Measurements from ENCODE around the gene RASSF9. TPM values are rescaled to one million over a fixed set of nuclear protein-coding genes. Genes with fewer than 3 reads are reported as not detected.

RASSF9 gene
- total RNA-seq, 1 experiment from 2014 or later = 0.05 TPM

DNA sequence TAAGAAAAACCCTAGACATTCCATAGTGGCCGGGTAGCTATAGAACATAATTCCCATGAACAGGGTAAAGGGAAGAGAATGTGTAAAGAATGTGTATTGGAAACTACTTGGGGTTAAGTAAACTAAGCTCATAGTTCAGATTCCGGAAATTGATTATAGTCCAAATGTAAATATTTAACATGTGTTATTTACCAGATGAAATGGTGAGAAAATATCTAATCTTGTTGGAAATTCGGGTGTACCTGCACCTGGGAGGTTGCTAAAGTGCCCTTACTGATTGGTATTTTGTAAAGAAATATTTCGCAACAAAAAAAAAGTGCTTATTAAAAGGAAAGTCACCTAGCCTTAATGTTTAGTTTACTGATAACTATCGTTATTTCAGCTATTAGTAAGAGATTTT lies 14.4 kb downstream of the RASSF9 start:
- DNase-seq (ENCODE audit: low read depth) = no peak

DNA sequence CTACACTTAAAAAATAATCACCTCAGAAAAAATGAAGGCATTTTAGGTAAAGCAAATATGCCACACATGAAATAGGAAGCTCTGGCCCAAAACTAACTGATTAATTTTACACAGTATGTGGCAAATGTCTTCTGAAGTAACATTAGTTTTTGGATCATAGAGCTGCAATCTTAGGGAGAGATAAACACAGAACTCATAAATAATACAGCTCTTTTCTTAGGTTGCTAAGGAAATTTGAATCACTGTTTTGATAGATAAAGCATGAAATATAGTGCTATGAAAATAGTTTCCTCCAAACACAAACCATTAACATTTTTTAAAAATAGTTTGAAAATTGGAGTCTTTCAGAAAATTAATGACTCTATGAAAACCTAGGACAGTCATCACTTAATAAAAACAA lies 15.0 kb downstream of the RASSF9 start:
- DNase-seq (ENCODE audit: low read depth) = no peak

DNA sequence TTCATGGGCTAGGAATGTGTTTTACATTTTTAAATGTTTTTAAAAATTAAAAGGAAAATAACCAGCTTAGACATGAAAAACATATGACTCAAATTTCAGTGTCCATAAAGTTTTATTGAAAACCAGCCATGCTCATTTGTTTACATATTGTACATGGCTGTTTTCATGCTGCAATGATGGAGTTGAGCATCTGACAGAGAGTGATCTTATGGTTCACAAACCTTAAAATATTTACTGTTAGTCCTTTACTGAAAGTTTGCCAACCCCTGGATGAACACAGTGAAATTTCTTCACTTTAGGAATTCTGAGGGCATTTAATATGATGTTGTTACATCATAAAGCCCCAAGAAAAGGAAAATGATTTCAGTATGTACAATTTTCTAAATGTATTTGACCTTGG lies 16.1 kb downstream of the RASSF9 start:
- no peak for DNase-seq (ENCODE audit: low read depth)

DNA sequence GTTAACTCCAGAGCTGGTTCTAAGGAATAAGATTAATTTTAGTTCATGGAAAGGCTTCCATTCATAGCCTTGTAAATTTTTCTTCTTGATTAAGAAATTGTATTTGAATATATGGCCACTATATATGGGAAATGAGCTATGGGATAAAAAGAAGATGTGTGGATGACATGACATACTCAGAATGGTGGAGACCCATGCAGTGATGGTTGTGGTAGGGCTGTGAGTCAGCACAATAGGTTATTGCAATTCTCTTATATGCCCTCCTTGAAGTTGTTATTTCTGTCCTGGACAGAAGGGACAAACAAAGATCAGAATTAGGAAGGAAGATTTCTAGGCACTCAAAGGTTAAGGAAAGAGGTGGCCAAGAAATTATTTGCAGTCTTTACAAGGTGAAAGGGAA lies 21.5 kb downstream of the RASSF9 start:
- DNase-seq (ENCODE audit: low read depth) = no peak

DNA sequence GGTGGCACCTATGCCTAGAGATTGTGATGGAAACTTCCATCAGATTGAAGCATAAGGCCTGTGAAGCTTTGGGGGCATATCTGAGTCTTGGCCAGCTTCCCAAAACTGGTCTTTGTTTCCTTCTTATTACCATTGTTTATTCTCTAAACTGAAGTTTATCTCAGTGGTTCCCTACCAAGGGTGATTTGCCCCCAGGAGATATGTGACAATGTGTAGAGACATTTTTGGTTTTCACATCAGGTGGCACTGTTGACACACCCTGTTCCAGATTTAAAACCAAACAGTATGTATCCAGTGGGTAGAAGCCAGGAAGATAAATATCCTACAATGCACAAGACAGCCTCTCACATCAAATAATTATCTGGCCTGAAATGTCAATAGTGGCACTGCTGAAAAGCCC lies 22.1 kb downstream of the RASSF9 start:
- no peak for DNase-seq (ENCODE audit: low read depth)

DNA sequence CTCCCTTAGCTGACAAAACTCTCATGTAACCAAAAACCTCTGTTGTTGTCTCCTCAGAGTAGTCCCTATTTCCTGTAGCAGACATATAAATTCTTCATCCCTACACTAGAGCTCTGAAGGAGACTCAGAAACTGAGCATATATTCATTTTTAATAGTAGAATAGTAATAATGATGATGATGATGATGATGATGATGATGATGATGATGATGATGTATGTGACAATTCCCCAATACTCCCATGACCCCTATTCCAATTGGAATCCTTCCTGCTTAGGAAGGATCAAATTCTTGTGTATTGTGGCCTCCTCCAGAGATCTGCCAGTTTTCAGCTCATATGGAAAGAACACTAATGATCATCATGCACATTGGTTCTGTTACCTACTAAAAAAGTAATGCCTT lies 26.7 kb downstream of the RASSF9 start:
- DNase-seq (ENCODE audit: low read depth) = no peak

DNA sequence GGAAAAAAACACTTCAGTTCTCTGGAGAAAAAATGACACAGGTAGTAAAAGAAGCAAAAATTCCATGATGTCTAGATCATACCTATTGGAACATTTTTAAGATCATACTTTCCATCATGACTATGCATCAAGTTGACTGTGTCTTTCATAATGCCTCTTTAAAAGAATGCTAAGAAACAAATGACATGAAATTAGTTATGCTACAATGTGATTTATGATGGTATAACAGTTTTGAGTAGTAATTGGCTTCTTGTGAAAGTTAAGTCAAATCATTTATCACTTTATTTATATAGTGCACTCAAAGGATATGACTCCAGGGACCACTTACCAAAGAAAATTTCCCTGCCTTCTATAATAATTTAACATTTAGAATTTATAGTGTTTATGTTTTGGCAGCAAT lies 28.5 kb downstream of the RASSF9 start:
- no peak for DNase-seq (ENCODE audit: low read depth)

DNA sequence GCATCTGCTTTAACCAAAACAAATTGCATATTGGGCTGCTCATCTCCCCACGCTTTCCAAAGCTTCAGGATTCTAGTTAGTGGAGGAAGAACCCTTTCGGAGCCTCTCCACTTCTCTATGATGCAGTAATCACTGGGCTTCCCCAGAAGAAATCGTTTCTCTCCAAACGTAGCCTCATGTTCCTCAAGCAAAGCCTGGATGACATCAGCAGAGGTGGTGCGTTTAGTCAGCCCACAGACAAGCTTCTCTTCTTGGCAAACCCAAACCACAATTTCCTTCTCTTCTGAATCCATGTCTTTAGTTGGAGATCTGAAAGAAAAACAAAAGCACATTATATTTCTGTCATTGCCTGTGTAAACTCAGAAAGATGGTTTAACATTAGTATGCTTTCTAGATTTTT lies 30.6 kb downstream of the RASSF9 start:
- peak; percentile 55 for DNase-seq (ENCODE audit: low read depth)

DNA sequence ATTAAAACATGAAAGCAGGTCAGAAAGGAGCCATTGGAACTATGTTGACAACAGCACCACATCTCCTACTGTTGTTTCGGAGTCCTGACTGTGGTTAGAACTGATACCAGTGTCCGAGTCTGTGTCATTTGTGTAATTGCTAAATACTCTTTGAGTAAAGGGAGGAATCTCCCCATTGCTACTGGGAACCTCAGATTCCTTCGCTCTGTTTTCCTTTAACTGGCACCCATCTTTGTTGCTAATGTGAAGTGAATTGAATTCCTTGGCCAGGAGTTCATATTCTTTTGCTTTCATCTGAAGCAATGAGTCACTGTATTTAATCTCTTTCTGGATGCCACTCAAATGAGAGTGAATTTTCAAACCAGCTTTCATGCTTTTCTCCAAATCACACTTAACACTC lies 31.5 kb downstream of the RASSF9 start:
- peak; percentile 61 for DNase-seq (ENCODE audit: low read depth)

DNA sequence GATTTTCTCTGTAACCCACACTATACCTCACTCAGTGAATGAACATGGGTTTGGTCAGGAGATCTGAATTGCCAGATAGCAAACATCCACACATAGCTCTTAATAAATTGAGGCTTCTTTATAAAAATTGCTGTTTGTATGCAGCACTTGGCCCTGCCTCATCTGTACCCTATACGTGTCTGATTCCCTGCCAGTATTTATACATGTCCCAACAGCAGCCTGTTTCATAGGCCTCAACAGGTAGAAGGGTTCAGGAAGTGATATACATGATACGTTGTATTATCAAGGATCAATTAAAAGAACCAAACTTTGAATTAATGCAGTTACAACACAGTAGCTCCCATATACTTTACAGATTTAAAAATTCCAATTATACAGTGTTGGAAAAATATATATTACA lies 32.3 kb downstream of the RASSF9 start:
- DNase-seq (ENCODE audit: low read depth) = no peak

DNA sequence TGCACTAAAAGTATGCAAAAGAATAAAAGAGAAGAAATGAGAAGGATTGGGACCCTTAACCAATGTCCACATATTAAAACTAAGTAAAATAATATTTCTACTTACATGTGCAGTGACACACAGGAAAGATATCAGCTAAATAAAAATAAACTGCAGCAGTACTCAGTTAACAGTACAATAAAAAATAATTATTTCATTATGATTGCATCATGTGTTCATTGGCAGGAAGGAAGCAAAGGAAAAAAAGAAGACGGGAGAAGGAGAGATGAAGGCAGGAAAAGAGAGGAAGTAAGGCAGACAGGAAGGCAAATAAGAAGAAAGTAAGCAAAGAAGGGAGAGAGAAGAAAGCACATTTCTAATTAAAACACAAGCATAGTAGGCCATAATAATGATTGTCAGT lies 33.0 kb downstream of the RASSF9 start:
- DNase-seq (ENCODE audit: low read depth) = no peak

DNA sequence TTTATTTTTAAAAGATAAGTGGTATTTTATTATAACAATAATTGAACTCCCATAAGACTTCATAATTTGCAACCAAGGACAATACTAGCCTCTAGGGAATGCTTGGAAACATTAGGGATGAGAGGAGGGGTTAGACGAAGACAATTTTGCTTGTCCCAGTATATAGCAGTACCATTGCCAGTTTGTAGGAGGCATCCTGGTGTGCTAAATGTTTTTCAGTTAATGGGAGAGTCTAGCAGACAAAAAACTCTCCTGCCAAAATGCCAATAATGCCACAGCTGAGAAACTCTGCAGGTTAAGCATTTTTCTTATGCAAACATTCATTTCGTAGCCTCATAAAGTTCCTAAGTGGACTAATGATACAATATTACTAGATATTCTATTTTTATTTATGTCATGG lies 38.1 kb downstream of the RASSF9 start:
- DNase-seq (ENCODE audit: low read depth) = no peak

DNA sequence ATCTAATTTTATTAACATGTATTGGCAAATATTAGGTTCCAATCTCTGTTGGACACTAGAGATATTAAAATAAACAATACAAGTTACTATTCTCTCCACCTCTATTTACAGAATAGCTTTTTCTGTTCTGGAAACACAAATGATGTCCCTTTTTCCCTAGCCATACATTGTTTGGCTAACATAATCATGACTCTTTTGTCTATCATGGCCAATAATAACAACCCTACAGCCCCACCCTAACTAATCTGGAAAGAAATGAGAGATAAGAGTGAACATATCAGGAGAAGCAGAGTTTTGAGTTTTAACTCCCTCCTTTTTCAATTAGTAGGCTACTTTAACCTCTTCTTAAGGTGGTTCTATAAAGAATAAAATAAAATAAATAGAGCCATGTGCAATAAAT lies 40.2 kb downstream of the RASSF9 start:
- DNase-seq (ENCODE audit: low read depth) = no peak

DNA sequence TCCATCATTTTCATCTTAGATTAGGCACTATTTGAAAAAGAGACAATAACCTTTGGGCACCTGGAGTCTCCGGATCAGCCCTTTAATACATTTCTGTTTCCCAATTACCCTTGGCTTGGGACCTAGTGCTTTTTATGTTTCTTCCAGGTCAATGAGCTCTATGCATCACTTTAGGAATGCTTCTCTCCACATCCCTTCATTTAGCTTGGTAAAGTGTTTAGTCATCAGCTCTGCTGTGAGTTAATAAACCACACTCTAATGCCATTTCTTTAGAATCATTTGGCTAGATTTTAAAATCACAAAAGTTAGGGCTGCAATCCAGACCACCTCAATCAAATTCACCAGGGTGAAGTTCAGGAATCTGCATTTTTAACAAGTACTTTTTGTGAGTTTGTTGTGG lies 41.7 kb downstream of the RASSF9 start:
- DNase-seq (ENCODE audit: low read depth) = peak; percentile 39

DNA sequence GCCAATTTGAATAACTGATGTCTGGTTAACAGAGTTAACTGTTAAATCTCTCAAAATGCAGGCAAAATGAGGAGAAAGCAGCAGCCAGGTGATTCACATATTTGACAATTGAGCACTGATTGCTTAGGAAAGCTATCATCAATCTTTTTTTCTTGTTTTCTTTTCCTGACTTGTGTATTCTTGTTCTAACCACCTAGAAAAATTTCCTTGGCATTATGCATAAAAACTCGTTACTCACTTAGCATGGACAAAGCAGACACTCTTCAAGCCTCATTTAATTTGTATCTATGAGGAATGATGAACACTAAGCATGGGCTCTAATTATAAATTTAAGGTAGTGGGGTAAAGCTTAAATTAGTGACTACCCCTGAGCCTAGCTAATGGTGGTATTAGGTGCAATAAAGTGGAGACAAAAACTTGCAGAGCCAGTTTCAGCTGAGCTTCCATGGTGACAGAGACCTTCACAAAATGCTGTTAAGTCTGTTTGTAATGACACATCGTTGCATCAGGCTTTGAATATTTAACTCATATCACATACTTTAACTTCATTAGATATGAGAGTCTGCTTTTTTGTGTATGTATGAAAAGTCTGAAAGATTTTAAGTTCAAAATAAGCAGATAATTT lies 52.0 kb downstream of the RASSF9 start:
- no peak for DNase-seq (ENCODE audit: low read depth)

DNA sequence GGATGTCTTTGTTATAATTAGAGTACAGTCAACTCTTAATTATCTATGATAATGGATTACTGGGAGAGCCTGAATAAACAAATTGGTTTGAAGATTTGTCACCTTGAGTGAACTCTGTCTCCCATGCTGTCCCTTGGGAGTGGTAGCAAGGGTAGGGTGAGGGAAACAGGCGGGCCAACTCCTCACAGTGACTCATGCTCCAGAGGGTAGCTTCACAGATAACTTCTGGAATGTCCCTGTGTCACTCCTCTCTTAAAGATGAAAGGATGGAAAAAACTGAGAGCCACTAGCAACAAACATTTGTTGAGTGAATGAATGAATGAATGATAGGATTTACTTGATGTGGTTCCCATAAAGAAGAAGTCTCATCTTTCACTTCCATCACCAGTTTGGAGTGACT lies 53.5 kb downstream of the RASSF9 start:
- DNase-seq (ENCODE audit: low read depth) = no peak

DNA sequence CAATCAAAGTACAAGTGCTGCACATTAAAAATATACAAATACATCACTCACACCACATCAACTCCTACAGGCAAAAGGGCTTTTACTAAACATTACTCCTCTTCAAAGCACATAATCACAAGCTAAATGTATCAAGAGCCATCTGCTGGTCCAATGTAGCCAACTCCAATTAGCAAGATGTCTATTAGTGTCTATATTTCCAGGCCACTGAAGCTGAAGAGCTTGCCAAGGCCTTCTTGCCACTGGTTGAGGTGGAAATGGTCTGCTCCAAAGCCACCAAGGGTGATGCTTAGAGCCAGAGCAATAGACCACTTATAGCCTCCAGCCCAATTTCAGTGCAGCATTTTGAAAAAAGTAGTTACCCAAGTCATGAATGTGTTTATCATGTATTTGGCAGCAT lies 54.4 kb downstream of the RASSF9 start:
- DNase-seq (ENCODE audit: low read depth) = no peak

DNA sequence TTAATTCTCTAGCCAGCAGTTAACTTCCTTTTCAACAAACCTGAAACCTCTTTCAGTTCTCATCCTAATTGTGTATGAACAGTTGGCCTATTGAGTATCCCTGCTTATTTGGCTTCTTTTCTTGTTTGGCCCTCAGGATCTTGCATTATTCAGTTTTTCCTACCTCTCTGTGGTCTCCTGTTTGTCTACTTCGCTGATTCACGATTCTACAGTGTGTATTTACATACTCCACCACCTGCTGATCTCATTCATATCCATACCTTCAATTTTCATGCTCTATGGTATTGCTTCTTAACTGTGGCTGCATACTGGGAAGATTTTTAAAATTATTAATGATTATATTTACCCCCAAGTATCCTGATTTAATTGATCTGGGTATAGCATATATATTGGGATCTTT lies 56.4 kb downstream of the RASSF9 start:
- DNase-seq (ENCODE audit: low read depth) = no peak

DNA sequence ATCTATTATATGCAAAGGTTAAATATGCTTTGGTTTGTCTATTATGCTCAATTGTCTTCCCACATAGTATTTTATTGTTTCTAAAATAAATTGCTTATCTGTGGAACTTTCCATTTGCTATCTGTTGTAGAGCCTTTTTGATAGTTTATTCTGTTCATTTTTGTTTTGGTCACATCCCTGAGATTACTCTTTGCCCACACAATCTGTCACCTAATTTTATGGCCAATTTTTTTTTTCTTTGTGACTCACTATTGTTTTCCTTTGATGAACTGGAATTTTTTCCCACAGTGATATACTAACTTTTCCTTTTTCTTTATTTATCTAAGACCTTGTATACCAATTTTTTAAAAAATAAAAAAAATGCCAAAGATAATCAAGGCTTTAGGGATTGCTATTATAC lies 61.1 kb downstream of the RASSF9 start:
- DNase-seq (ENCODE audit: low read depth) = no peak

DNA sequence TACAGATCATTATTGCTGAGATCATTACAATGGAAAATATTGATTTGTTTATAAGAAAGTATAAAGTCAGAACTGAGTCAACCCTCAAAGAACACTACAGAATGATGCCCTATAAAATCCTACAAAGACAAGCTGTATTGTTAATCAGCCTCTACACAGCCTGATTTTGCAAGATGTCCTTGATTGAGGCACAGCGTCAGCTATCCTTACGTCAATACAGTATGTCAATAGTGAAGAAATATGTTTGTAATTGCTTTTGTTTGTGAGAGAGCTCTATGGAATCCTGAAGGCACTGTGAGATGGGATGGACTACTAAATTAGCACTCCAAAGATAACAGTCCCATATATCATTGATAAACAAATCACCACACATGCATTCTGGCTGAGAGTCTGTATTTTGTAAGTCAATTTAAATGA lies 70.7 kb downstream of the RASSF9 start:
- no peak for DNase-seq (ENCODE audit: low read depth)

DNA sequence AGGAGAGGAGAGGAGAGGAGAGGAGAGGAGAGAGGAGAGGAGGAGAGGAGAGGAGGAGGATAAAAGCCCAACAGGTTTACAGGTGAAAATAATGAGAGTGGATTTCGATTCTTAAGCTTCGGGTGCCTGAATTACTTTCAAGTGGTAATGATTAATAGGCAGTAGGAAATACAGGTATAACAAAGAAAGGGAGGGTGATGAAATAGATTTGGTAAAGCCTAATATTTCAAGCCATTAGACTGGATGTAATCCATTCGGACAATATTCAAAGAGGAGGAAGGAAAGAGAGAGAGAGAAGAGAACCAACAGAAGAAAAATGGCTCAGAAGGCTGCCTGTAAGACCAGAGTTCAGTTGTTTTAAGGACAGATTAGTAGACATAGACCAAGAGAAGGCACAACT lies 76.6 kb downstream of the RASSF9 start:
- no peak for DNase-seq (ENCODE audit: low read depth)

DNA sequence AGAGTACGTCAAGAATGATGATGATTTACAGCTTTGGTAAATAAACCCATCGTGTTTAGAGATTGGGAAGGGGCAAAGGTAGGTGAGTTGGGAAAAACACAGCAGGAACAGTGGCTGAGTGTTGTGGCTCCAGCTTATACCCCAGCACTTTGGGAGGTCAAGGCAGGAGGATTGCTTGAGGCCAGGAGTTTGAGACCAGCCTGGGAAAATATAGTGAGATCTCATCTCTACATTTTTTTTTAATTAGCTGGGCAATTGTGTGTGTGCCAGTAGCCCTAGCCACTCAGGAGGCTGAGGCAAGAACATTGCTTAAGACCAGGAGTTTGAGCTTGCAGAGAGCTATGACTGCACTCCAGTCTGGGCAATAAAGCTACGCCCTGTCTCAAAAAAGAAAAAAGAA lies 77.1 kb downstream of the RASSF9 start:
- no peak for DNase-seq (ENCODE audit: low read depth)

DNA sequence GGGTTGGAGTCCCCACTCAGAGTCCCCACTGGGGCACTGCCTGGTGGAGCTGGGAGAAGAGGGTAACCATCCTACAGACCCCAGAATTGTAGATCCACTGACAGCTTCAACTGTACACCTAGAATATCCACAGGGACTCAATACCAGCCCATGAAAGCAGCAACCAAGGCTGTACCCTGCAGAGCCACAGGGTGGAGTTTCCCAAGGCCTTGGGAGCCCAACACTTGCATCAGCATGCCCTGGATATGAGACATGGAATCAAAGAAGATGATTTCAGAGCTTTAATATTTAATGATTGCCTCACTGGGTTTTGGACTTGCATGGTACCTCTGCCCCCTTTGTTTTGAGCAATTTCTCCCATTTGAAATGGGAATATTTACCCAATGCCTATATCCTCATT lies 80.4 kb downstream of the RASSF9 start:
- no peak for DNase-seq (ENCODE audit: low read depth)

Data from M059J (cell line).